ENCODE data around the gene MCM5. TPM values are rescaled to one million over a fixed set of nuclear protein-coding genes. Genes with fewer than 3 reads are reported as not detected.

Gene MCM5
- total and polyA plus RNA-seq, 2 experiments from 2014 or later: 288 to 325 TPM

DNA sequence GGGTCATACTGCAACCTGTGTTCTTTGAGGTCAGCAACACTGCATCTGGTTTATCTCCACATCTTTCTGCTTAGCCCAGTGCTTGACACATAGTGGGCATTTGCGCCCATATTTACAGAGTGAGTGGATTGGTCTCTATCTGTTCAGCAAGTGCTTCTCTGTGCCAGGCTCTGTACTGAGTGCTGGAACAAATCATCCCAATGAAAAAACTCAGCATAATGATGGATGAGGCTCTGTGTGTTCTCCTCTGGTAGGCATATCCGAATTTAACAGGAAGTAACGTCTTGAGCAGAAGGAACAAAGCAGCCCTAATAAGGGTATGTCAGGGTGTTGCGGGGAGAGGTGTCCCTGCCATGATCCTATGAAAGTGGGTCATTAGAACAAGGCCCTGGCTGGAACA, 46.0 kb downstream of the MCM5 start:
- Mint-ChIP-seq H3K27me3 (ENCODE audit: insufficient read depth, low read depth, poor library complexity) (peaks cover 9% of the 10 kb centered on the region), H3K4me3 (no peak overlapping the region), H3K4me1 (peaks cover 19% of the 10 kb centered on the region), H3K9me3 (no peaks in the 10 kb centered on the region; the same call in 2 of the 3 replicates), H3K27ac (no peak overlapping the region), H3K36me3 (ENCODE audit: low read depth) (no peaks in the 10 kb centered on the region)
- H2AFZ ChIP-seq: no peak overlapping the region
- no peak overlapping the region for H3K4me2 ChIP-seq
- no peak for TF ChIP-seq EZH2 (IDR thresholded peaks at IDR 0.05; ENCODE audit: low read depth, unreplicated experiment)
- no peak for TF ChIP-seq ETS1 (IDR thresholded peaks at IDR 0.05)
- no peak for TF ChIP-seq EZH2phosphoT487 (IDR thresholded peaks at IDR 0.05; ENCODE audit: unreplicated experiment)
- peaks cover 11% of the 10 kb centered on the region; the same call in 1 of the 2 replicates for H3K4me1 ChIP-seq (ENCODE audit: insufficient read depth)
- H4K20me1 ChIP-seq (replicated peaks; ENCODE audit: insufficient read depth): no peaks in the 10 kb centered on the region
- H3K27ac ChIP-seq (ENCODE audit: low read depth): no peak overlapping the region
- ATAC-seq (no peak), DNase-seq (ENCODE audit: low spot score) (no peak)
- no peaks in the 10 kb centered on the region for H3K9me2 ChIP-seq (ENCODE audit: insufficient read depth)
- H3K4me3 ChIP-seq: no peak overlapping the region
- no peaks in the 10 kb centered on the region for H3K27me3 ChIP-seq (ENCODE audit: insufficient read depth)
- H3K79me2 ChIP-seq (replicated peaks; ENCODE audit: insufficient read depth): no peaks in the 10 kb centered on the region
- no peaks in the 10 kb centered on the region for H3K36me3 ChIP-seq (ENCODE audit: insufficient read depth)
- no peaks in the 10 kb centered on the region for H3F3A ChIP-seq (replicated peaks; ENCODE audit: low read depth)

- peaks cover 19% of the 10 kb centered on the region for H3K4me1 Mint-ChIP-seq
- H4K20me1 ChIP-seq (replicated peaks; ENCODE audit: insufficient read depth): no peaks in the 10 kb centered on the region
- no peaks in the 10 kb centered on the region for H3K79me2 ChIP-seq (replicated peaks; ENCODE audit: insufficient read depth)
- peaks cover 11% of the 10 kb centered on the region; the same call in 1 of the 2 replicates for H3K4me1 ChIP-seq (ENCODE audit: insufficient read depth)
- H3K9me3 Mint-ChIP-seq: no peaks in the 10 kb centered on the region
- ATAC-seq (no peak), DNase-seq (ENCODE audit: low spot score) (no peak)
- H3K4me2 ChIP-seq: no peak overlapping the region
- no peak overlapping the region for H3K4me3 ChIP-seq
- H3K27me3 Mint-ChIP-seq (ENCODE audit: insufficient read depth, low read depth, poor library complexity): peaks cover 8% of the 10 kb centered on the region
- no peak overlapping the region for H3K4me3 Mint-ChIP-seq
- H3K27me3 ChIP-seq (ENCODE audit: insufficient read depth): no peaks in the 10 kb centered on the region
- no peak overlapping the region for H2AFZ ChIP-seq
- H3K9me2 ChIP-seq (ENCODE audit: insufficient read depth): no peaks in the 10 kb centered on the region
- no peak overlapping the region for H3K27ac Mint-ChIP-seq
- H3F3A ChIP-seq (replicated peaks; ENCODE audit: low read depth): no peaks in the 10 kb centered on the region
- H3K27ac ChIP-seq (ENCODE audit: low read depth): no peak overlapping the region
- H3K36me3 ChIP-seq (ENCODE audit: insufficient read depth): no peaks in the 10 kb centered on the region
- no peaks in the 10 kb centered on the region for H3K36me3 Mint-ChIP-seq (ENCODE audit: low read depth)
- TF ChIP-seq POLR2AphosphoS5 (IDR thresholded peaks at IDR 0.05; ENCODE audit: low read depth) (no peak), JUNB (IDR thresholded peaks at IDR 0.05; ENCODE audit: unreplicated experiment) (no peak), EZH2 (IDR thresholded peaks at IDR 0.05; ENCODE audit: low read depth, unreplicated experiment) (no peak), STAT1 (IDR thresholded peaks at IDR 0.05; ENCODE audit: unreplicated experiment) (no peak), ETS1 (IDR thresholded peaks at IDR 0.05) (no peak)
- TF ChIP-seq, protein P1, sequence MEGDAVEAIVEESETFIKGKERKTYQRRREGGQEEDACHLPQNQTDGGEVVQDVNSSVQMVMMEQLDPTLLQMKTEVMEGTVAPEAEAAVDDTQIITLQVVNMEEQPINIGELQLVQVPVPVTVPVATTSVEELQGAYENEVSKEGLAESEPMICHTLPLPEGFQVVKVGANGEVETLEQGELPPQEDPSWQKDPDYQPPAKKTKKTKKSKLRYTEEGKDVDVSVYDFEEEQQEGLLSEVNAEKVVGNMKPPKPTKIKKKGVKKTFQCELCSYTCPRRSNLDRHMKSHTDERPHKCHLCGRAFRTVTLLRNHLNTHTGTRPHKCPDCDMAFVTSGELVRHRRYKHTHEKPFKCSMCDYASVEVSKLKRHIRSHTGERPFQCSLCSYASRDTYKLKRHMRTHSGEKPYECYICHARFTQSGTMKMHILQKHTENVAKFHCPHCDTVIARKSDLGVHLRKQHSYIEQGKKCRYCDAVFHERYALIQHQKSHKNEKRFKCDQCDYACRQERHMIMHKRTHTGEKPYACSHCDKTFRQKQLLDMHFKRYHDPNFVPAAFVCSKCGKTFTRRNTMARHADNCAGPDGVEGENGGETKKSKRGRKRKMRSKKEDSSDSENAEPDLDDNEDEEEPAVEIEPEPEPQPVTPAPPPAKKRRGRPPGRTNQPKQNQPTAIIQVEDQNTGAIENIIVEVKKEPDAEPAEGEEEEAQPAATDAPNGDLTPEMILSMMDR (conservative IDR thresholded peaks at IDR 0.05; ENCODE audit: low read depth in 2 of 2): no peak
These were observed 46.4 kb downstream of the MCM5 start for GRCh38 chr22:35446365-35446764.

Measured in GM23338 (cell line).